GM04504 (cell line): ENCODE measurements around the gene CCN6.
"Not testable (repeated sequence)": the region's sequence is repeated elsewhere in the genome, so short reads cannot be mapped to it uniquely, and the experiment has no call there.

Experiments used
- DNase-seq: peaks from one replicate; pipeline ENCODE4 v3.0.0-alpha.2; 2012; ENCODE audit warnings: low read depth

Gene CCN6

GRCh38 chr6:112051251-112051740 lies 2.6 kb upstream of the CCN6 start:
- DNase-seq, result not testable (repeated sequence)

DNA sequence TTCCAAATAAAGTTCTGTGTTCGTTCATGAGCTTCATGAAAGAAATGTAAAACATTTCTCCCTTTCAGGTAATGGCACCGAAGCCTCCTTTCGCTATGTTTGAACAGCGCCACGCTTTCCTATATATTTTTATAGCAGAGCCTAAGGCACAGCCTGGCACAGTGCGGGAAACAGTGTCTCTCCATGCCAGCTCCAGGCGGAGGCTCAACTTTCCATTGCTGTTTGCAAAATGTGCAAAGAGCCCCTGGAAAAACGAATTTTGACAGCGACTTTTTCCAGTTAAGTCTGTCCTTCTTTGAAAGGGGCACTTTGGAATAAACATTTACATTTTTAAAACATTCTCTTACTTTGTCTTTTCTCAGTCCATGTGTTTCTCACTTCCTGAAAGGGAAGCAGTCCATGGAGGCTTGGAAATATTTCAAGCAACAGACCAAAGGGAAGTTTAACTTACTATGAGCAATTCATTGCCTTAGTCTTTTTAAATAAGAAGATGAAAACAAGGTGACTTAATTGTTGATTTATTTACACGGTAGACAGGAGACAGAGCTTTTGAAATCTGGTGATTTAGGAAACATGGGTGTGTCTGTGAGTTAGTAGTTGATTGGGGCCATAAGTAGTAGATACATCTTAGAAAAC lies 769 bp downstream of the CCN6 start:
- DNase-seq, result no peak

- no peak for DNase-seq
Observed at GRCh38 chr6:112058243-112059032, 4.5 kb downstream of the CCN6 start.

GRCh38 chr6:112061605-112062004 lies 7.7 kb downstream of the CCN6 start:
- DNase-seq, result no peak

GRCh38 chr6:112062966-112063365 lies 9.1 kb downstream of the CCN6 start:
- DNase-seq, result no peak

GRCh38 chr6:112065426-112065986 lies 11.6 kb downstream of the CCN6 start:
- no peak for DNase-seq

DNA sequence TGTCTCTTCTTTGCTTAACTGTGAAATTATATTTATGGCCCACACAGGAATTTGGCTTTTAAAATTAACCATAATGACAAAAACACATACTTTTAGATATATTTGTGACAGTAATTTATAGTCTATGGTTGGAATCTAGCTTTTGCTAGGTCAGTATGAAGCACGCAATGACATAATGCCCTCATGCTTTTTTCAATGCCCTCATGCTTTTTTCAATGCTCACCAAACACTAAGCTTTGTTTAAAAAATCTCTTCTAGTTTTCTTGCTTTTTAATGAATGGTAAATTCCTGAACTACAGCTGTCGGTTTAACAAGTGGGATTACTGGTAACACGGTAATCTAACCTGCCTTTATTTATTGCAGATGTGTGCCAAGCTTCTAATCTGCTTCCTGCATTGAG lies 12.7 kb downstream of the CCN6 start:
- DNase-seq, result no peak

DNA sequence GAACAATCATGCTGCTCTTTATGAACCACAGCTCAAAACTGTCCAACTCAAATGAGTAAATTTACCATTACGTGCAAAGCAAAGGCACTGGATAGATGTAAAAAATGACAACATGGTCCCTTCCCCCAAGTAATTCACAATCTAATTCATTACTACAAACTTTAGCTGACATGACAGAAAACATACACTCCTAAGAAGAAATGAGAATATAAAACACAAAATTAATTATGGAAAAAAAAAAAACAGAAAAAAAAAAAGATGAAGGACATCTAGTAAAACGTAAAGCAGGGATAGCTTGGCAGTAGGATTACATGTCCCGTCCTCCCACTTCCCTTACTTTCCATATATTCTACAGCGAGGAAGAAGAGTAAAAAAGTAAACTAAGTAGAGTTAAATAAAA lies 27.7 kb downstream of the CCN6 start:
- no peak for DNase-seq

DNA sequence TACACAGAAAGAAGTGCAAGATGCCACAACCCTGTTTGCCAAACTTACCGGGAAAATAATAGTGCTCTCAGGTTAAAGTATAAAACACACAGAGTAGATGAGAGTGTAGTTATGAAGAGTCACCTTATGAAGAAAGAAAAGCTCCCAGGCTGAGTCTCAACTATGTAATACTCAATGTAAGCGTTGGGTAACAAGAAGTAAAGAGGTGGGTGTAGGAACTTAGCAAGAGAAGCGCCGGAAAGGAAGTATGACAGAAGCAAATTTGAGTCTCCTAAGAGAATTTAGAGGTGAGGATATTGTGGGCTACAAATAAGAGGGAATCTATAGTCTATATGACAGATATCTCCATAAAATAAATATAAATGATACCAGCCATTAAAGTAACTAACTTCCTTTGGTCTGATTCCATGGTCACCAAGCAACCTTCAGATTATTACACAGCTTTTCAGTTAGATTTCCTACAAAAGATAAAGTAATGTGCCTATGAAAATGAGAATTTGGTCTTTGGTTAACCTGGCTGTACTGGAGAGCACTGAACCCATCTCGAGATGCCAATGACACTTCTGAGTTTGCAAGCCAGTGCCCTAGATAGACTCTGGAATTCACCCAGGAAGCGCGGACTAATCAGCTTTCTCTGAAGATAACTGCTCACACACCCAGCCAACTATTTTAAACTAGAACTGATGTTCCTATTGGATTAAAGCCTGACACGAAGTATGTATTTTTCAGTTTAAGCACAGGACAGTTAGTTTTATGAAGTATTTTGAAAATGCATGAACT lies 31.6 kb downstream of the CCN6 start:
- no peak for DNase-seq

GRCh38 chr6:112086744-112087135 lies 32.8 kb downstream of the CCN6 start:
- peak; percentile 33 for DNase-seq

DNA sequence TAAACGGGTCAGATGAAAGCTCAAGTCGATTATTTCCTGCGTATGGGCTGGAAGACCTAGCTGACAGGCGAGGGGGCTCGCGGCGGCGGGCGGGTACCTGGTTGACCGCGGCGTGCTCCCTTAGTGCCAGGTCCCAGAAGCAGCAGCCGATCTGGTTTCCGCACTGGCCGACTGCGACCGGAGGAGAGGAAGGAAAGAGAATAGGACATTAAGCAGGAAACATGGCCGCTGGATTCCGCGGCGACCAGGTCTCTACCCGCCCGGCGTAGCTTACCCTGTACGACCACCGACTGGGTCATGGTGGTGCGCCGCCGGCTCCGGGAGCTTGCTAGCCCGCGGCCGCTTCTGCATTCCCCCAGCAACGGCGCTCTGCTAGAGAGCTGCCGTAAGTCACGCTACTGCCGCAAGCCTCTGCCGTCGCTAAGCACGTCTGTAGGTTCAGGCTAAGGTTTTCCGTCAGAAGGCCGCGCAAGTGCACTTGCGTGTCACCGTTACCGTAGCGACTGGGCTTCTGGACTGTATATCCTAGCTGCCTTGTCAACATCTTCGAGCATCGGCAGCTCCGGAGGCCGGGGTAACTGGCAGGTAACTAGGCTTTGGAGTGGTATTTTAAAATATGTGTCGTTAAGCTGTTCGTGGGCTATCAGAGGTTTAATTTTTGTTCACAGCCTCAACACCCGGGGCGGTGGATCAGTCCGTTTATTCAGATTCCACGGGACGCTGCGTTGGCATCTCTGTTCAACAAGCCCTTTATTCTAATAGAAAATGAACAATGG lies 33.4 kb downstream of the CCN6 start, which contains the start of the genes FAM229B and TUBE1:
Gene FAM229B (plus strand): TSS at position 456 of the 776 bp plus-strand sequence. CDS start 11,693 bp downstream, outside the sequence.
Gene TUBE1 (minus strand): TSS at position 347 of the 776 bp plus-strand sequence. CDS start 48 bp downstream, at position 299.
- peak; percentile 91 for DNase-seq

DNA sequence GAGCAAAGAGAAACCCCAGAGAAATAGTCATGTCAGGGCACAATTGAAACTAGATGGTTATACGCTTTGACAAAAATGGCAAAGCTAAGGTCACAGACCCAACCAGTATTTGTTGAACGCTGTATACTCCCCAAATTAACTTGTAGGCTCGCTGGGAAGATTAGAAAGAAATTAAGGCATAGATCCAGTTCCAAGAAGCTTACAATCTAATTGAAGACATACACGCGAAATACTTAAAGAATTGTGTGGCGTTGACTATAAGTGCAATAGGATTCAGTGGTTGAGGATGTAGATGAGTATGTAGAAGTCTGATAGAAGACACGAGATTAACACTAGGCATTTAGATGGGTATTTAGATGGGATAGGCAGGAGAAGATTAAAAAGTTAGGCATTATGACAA lies 34.0 kb downstream of the CCN6 start:
- no peak for DNase-seq

DNA sequence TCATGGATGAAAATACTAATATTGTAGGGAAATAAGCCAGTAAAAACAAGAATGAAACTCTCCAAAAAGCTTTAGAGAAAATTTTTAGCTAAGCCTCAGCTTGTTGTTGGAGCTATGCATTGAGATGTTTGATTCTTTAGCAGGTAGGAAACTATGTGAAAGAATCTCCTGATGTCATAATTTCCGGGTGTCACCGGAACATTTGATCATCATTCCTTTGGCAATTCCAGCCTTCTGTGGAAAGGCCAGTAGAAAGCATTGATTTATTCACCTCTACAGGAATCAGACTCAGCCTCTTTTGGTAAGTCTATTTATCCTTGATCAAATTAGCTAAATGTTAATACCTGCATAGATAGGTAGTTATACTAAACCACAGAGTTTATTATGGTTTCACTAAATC lies 43.0 kb downstream of the CCN6 start:
- no peak for DNase-seq

DNA sequence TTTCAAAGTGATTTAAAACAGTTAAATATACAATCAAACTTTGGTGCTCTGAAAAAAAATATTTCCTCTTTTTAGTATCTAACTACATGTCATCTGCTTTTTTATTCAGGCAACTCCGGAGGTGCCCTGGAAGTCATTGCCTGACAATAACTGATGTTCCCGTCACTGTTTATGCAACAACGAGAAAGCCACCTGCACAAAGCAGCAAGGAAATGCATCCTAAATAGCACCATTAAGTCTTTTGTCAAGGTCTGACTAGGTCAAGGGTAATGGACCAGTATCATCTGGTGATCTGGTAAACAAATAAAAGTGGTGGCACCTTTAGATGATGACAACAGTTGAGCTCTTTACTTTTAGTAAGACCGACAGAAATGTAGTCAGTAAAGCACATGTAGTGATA lies 46.7 kb downstream of the CCN6 start:
- no peak for DNase-seq

- not testable (repeated sequence) for DNase-seq
Observed at GRCh38 chr6:112106026-112106425, 52.1 kb downstream of the CCN6 start.

DNA sequence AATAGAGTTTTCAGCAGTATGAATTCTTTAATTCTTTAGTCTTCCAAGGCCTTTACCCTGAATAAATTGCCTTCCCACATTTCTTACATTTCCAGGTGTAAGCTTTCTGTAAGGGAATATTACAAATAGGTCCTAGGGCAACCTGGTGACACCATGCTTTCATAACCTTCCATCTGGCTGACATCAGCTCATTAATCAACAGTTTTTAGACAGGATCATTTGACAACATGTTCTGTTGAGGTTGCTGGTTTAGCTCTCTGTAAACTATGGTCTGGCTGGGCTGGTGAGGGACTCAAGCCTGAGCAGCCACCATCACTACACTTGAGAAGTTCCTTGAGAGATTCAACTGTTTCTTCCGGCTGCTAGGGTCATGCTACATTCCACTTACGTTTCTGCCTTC lies 52.7 kb downstream of the CCN6 start:
- no peak for DNase-seq

DNA sequence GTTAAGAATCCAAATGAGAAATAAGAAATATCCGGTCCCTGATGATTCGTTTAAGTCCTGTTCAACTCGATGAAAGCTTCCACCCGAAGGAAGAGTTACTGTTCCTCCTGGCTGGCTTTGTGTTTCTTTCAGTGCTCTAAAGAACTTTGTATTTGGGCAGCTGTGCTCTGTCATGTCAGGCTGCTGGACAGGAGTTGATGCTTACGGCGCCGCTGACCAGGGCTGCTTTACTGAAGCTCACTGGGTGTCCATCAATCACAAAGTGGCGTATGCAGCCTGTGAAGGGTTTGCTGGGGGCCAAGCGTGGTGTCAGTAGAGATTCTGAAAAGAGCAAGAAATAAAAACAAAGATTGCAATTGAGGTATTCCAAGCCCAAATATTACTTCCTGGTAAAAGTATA lies 55.4 kb downstream of the CCN6 start:
- no peak for DNase-seq

DNA sequence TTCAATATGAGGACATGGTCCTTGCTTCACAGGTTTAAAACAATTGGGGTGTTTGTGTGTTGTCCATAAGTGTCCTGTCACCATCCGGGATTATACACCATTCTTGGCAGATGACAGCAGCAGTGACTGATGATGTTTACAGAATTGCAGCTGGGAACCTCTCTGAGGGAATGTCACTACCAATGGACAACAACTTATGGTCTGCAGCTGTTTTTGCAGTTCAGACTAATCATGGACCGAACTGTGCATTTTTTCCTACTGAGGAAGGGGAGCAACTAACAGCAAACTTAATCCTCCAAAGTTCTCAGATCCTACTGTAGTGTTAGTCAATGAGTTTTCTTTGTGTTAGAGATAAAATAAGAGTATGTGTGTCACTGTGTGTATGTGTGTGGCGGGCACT lies 59.5 kb downstream of the CCN6 start:
- no peak for DNase-seq

DNA sequence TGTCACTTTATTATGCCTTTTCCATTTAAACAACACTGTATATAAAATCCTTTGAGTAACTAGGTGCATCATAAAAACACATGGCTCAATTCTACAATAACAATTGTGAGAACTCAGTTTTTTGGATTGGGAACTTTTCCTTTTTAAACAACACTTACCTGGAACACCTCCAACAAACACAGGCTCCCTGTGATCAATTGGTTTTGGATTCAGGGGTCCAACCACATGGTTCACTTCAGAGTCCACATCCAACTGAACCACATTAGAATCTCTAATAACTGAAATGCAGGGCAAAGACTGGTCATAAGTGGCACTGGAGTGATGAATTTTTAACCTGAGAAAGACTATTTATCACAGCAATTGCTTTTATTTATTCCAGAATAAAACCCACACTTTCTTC lies 60.0 kb downstream of the CCN6 start:
- no peak for DNase-seq

DNA sequence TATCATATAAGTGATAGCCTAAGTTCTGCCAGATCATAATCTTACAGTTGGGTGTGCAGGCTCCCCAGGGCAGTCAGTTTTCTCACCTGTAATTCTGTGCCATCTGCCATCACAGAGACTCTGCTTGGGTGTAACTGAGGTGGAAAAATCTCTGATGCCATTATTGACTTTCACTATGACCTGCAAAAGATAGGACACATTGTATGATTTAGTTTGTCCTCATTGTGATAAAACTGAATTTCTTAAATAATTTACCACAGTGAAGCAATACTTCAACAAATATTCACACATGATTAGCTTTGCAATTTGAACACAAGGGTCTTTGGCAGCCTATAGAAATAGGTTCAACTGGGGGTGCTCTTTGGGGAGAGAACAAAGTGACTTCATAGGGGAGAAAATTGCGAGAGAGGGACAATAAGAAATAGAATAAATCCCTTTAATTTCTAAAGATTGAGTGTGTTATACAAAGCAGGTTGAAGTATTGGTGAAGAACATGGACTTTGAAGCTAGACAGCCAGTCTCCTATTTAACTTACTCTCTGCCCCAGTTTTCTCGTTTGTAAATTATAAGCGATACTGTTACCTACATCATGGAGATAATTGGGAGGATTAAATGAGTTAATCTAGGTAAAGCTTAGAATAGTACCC lies 60.8 kb downstream of the CCN6 start:
- DNase-seq, result no peak

DNA sequence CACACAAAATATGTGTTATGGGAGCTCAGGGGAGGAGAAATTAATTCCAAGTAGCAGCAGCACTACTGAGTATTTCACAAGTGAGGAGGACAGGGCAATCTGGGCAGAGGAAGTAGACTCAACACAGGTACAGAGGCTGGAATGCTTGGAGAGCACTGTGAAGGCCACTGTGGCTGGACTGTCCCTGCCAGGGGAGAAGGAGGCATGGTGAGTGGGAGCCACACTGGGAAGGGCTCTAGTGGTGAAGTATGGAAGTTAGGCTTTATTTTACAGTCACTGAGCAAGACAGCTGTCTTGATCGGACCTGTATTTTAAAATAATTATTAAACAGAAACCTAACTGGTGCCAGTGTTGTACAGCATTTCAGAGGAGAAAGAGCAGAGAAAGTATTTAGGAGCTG lies 62.3 kb downstream of the CCN6 start:
- DNase-seq, result no peak
